GM18873 (cell line): ENCODE measurements around the gene HMSD.
A peak's percentile ranks its signal among the peaks of the same experiment; 100 is the strongest.
"Not testable (repeated sequence)": the region's sequence is repeated elsewhere in the genome, so short reads cannot be mapped to it uniquely, and the experiment has no call there.

Experiments used
- ATAC-seq: cut with Tn5 transposase; IDR thresholded peaks from one replicate; pipeline ENCODE4 v1.9.1; 2021; ENCODE audit warnings: mild to moderate bottlenecking, moderate library complexity, moderate number of reproducible peaks; ENCODE audit not compliant: unreplicated experiment, low FRiP score

Gene HMSD, protein sequence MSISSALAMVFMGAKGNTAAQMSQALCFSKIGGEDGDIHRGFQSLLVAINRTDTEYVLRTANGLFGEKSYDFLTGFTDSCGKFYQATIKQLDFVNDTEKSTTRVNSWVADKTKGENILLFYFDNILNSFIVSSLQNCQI

DNA sequence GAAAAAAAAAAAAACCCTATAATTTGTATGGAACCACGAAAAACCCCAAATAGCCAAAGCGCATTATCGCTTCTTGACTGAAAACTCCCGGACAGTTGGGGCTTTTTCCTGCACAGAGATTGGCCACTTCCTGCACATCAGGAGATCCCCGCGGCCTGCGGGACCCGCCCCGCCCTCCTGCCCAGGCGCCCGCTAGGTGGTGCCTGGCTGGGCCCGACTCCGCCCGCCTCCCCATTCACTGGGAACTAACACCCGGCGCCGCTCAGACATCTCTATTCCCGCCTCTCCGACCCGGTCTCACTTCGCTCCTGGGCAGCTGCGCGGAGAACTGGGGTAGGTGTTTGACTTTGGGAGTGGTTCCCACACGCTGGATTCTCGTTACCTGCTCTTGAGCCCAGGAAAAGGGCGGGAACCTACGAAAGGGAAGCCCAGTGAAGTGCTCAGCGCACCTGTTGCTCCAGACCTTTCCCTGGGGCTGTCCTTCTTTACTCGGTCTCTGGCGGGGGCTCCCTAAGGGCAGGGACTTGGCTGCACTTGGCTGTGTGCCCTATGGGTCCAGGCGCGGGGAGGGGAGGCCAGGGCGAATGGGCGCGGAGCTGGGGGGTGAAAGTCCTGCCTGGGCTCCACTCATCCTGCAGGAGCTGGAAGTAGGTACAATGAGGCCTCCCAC is at the start of gene HMSD:
HMSD (plus strand) TSS at position 234 of the 670 bp plus-strand sequence. CDS start 4,155 bp downstream, outside the sequence.
- peak; percentile 83 for ATAC-seq

DNA sequence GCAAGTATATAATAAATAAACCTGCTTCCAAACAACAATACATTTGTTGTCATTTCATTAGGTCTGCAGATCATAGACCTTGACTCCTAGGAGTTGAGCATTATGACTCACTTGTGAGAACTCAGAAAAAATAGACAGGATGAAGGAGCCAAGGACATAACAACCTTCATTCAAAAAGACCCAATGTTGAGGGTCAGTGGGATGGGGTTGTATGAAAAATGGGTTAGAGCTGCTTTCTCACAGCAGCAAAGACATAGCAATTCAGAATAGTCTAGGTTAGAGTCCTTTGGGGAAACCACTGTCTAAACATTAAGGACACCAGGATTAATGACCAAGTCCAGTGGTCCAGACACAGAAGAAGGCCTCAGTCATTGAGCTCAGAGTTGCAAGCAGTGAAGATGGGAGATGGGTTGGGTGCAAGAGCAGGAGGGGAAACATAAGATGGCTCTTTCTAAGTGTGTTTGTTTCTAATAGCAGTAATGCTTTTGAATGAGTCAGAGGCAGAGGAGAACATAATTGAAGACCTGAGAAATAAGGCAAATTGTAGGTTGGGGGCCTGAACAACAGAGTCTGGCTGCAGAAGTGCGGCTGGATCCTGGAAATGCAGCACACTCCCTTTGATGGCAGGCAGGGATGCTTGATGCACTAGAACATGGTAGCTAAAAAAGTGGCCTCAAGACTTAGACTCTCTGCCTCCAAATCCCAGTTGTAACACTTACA is 45.1 kb upstream of the HMSD start:
- ATAC-seq: no peak

DNA sequence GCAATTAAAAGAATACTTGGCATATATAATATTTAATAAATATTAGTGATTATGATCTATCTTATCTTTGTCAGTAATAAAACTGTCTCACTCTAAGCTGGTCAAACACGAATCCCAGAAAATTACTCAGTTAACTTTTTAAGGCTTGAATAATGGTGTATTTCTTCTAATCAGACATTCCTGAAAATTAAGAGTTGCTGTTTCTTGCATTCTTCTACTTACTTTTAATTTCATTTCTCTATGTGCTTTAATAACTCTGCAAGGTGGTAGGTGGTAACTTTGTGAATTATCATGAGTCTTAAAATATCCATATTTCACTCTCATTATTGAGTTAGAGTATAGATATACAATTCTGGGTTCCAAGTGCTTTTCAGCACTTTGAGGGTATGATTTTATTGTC is 44.4 kb upstream of the HMSD start:
- ATAC-seq: no peak

DNA sequence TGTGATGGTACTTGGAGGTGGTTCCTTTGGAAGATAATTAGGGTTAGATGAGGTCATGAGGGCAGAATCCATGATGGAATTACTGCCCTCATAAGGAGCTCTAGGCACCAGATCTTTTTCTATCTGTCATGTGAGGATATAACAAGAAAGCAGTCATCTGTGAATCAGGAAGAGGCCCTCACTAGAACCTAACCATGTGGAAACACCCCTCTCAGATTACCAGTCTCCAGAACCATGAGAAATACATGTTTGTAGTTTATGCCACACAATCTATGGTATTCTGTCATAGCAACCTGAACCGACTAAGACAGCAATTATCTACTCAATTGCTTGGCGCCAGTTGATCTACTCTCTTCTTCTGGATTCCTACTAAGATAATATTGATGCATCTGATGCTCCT is 43.7 kb upstream of the HMSD start:
- ATAC-seq: no peak

DNA sequence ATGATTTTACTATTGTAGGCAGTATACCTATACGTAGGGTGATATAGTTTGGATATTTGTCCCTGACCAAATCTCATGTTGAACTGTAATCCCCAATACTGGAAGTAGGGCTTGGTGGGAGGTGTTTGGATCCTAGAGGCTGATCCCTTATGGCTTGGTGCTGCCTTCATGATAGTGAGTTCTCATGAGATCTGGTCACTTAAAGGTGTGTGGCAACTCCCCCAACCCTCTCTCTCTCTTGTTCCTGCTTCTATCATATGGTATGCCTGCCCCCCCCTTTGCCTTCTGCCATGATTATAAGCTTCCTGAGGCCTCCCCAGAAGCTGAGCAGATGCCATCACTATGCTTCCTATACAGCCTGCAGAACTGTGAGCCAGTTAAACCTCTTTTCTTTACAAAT is 43.0 kb upstream of the HMSD start:
- ATAC-seq: no peak

DNA sequence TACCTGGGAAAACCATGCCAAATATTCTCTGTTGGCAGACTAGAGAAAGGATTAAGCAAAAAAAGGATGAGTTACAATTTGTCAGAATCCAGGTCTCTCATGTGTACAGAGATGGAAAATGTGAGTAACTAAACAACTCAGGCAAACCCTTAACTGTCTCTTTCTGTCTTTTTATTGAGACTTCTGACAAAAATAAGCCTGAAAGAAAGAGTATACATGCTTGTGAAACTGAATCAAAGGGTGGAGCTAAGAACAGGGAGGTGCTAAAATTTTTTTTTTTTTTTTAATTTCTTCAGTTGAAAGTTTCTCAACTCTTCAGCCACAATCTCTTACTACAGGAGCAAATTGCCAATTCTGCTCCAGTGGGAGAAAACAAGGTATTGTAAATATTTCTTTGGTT is 41.4 kb upstream of the HMSD start, which contains the start of gene SERPINB10:
SERPINB10 (plus strand) TSS at position 295 of the 400 bp plus-strand sequence. CDS start 7,553 bp downstream, outside the sequence.
- peak; percentile 59 for ATAC-seq

DNA sequence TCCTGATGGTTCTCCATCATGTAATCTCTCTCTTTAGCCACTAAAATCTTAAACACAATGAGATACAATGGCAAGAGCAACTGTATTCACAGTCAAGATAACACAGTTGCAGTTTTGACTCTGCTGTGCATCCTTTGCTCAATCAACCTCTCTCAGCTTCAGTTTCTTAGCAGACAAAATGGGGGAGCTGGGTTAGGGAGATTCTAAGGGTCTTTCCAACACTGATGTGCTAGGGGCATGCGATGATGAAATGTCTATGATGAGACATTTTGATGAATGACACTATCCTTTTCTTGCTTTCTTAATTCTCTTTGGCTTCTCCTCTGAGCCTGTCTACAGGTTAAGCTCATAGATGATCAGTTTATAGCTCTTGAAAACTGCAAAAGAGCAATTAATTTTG is 40.2 kb upstream of the HMSD start:
- no peak for ATAC-seq

DNA sequence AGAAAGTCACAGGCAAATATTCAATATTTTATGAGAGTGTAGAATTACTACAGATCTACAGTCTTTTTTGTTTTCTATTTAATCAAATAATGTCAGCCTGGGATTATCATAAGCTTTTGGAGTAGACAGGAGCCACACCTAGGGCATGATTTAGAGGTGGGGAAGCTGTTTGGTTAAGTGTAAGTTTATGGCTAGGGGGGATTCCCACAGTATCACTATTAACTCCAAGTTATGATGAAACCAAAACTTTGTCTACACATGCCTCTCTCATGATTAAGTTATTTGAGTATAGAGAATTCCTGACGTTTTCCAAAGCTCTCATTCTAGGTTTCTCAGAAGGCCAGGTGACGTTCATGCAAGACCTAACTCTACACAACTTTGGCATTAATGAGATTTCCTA is 39.2 kb upstream of the HMSD start:
- peak; percentile 79 for ATAC-seq

DNA sequence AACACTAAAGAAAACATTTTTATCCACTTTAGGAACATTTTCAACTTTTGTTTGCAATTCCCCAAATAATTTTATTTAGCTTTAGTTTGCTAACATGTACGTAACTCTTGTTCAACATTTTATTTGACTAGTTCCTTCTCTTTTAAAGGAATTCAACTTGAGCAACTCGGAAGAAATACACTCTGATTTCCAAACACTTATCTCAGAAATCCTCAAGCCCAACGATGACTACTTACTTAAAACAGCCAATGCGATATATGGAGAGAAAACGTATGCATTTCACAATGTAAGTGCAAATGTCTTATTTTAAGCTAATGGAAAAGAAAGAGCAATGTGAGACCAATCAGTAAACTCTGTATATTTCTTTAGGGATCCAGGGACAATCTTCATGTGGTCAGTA is 31.3 kb upstream of the HMSD start:
- ATAC-seq: no peak

DNA sequence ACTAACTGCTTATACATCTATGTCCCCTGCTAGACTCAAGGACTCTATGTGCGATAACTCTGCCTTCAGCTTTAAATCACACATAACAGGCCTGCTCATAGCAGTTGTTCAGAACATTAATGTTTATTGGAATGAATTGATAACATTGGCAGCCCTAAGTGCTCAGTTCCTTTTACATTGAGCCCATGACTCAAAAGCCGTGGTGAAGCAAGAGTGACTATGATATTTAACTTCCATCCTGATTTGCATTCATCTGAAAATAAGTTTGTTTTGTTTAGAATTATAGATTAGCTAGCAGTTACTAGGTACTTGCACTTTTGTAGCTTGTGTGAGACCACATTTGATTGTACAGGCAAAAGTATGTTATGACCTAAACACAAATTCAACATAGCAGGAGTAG is 27.1 kb upstream of the HMSD start:
- ATAC-seq: no peak

DNA sequence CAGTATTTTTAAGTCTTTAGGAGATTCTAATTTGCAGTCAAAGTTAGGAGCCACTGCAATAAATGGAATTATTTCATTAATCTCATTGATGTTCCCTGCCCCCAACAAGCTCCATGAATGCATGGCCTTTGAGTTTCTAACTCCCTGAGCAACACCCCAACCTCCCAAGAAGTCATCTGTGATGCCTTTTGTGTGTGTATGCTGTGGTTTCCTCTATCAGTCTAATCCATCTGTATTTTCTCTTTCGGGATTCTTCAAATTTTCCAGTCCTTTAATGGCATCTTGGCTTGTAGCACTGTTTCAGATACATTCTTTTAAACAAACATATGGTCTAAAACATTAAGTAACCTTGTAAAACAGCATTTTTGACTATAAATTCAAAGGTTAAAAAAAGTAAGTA is 24.6 kb upstream of the HMSD start:
- no peak for ATAC-seq

DNA sequence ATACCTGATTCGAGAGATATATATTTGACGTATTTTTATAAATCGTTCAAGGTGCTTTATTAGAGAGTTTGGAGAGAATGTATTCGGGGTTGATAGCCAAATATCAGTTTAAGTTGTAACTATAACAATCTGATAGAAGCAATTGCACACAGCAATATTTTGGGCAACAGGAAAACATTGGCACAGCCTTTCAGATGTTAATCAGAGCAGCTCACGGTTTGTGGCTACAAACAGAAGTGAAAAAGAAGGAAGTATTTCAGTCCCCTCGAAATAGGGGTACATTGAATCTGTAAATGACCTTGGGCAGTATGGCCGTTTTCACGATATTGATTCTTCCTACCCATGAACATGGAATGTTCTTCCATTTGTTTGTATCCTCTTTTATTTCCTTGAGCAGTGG is 20.8 kb upstream of the HMSD start:
- ATAC-seq: no peak

DNA sequence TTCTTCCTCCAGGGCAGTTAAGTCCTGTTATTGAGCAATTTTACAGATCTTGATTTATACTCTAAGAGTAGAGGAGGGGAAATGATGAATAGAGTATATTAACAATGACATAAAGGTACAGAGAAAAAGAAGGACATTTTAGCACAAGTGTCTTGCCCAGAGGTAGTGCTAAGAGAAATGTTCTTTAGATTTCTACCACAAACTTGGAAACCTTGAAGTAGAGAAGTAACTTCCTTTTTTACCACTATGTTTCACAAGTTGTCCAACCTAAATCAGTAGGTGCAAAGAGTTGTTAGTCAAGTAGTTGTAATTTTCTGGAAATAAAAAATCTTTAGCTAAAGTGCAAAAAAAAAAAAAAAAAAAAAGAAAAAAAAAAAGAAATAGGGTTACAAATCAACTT is 19.7 kb upstream of the HMSD start:
- ATAC-seq: not testable (repeated sequence)

DNA sequence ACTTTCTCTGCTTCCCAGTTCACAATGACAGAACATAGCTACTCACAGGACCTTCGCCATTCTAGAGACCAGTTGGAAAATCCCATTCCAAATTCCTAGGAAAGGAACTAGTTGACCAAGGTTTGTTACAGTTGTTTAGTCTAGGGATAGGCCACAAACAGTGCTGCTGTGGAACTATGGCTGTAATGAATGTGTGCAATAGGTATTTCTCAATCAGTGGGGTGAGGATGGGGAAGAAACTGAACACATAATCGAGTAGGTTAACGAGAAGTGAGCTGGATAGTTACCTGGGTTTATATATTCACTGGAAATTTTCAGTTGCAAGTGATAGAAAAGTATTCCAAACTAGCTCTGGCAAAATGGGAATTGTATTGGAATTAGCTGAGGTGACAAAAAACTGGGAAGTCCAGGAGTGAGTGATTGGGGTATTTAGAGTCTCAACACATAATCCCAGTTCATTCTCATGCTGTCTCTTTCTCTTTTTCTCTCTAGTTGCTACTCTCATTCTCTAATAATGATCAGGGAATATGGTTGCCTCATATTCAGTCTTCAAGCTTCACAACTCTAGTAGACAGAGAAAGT is 18.2 kb upstream of the HMSD start:
- ATAC-seq: no peak

DNA sequence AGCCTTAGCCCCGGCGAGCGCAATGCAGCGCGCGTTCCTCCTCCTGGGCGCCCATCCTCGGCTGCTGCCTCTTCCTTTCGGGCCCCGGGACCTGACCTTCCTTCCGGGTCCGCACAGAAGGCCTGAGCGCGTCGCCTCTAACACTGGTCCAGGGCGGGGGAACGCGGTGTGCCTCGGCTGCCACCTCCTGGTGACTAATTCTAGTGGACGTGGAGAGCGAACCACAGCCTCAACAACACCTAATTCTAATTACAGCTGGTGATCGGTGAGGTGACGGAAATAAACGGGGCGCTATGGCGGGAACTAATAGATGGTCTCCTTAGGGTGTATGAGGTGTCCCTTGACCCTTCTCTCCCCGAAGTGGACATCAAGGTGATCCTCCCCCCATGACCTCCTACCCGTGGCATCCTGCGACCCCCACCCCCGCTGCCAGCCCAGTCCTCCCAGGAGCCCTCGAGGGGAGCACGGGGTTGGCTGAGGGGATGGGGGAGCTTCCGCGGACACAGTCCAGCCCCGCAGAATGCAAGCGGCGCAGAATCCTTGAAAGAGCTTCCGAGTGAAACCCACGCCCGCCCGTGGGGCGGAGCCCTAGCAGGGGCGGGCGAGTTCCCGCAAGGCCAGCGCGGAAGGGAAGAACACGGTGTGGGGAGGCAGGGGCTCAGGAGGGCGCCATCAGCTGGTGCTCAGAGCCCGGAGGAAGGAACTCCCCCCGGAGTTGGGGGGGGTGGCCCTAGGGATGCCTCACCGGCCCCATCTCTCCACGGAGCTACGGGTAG is 12.8 kb upstream of the HMSD start:
- ATAC-seq: peak; percentile 97

DNA sequence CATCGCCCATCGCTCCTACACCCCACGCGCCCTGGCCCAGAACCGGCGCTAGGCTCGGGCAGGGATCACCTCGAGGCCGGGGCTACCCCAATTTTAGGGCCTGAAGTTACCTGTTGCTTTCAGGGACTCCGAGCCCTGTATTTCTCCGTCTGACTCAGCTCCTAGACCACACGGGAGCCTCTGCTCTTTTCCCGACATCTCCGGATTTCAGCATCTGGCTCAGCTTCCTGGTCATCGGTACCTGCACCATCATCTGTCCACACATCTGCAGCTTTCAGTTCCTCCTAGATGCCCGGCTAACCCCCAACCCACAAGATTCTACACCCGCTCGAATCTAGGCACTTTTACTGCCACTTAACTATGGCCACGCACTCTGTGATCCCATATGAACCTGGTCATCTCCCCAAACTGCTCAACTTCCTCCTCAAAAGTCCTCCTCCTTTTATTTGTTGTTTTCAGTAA is 12.1 kb upstream of the HMSD start:
- ATAC-seq: peak; percentile 28

DNA sequence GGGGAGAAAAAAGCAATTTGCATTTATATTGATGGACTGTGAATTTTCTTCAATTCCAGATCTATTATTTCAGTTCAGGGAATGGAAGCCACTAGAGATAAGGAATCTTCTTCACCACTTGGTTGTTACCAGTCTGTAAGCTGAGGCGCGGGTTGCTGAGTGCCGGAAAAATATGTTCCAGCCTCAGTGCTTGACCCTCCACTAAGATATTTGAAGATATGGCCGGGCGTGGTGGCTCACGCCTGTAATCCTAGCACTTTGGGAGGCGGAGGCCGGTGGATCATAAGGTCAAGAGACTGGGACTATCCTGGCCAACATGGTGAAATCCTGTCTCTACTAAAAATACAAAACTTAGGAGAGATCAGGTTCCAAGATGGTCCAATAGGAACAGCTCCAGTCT is 9.1 kb upstream of the HMSD start:
- no peak for ATAC-seq

DNA sequence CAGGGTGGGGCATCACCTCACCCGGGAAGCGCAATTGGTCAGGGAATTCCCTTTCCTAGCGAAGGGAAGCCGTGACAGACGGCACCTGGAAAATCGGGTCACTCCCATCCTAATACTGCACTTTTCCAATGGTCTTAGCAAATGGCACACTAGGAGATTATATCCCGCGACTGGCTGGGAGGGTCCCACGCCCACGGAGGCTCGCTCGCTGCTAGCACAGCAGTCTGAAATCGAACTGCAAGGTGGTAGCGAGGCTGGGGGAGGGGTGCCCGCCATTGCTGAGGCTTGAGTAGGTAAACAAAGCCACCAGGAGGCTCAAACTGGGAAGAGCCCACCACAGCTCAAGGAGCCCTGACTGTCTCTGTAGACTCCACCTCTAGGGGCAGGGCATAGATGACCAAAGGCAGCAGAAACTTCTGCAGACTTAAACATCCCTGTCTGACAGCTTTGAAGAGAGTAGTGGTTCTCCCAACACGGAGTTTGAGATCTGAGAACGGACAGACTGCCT is 8.5 kb upstream of the HMSD start:
- not testable (repeated sequence) for ATAC-seq

DNA sequence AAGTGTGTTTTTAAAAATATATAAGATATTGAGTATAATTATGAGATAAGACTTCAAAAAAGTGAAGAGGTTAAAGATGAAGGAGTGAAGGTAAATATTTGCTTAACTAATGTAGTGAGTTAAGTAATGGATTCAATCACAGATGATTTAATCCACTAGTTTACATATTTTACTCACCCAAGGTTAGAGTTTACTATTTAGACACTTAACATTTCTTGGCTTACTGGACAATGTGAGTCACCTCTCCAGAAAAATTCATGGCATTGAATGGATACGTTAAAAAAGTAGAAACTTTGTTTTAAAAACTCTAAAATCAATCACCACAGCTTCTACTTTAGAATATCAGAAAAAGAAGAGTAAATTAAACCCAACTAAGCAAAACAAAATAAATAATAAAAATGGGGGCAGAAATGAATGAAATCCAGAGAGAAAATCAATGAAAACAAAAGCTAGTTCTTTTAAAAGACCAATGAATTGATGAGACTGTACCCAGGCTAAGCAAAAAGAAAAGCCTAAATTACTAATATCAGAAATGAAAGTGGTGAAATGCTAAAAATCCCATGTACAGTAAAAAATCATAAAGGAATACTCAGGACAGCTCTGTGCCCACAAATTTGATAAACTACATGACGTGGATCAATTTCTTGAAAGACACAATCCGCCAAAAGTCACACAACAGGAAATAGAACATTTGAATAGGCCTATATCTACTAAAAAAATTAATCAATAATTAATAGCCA is 1.9 kb upstream of the HMSD start:
- ATAC-seq: no peak

DNA sequence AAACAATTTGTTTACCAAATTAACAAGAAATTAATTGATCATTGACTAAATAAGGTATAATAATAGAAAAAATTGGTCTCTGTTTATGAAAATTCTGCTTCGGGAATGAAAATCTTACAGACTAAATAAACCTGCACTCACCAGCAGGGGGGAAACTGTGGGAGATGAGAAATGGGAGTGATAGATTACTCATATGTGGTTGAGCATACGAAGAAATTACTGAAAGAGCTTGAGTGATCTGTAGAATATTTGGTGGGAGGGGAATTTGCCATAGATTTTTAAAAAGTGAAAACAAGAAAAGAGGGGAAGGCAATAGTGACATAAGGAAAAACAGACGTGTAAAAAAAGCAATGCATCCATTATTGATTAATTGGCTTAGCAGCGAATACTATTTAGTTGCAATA is 2.2 kb downstream of the HMSD start:
- ATAC-seq: peak; percentile 46
